ENCODE measurements around the gene MASP1.

MASP1 gene

GRCh38 chr3:187280644-187281043 lies 10.9 kb downstream of the MASP1 start:
- TF ChIP-seq CTCF (IDR thresholded peaks at IDR 0.05; ENCODE audit: insufficient read depth, low read depth, low read length, missing control alignments), result no peak
- no peak for DNase-seq (ENCODE audit: low read depth)
- no peak overlapping the region for H3K4me3 ChIP-seq (ENCODE audit: low read depth, low read length)

- no peak for TF ChIP-seq CTCF (IDR thresholded peaks at IDR 0.05; ENCODE audit: insufficient read depth, low read depth, low read length, missing control alignments)
- H3K4me3 ChIP-seq (ENCODE audit: low read depth, low read length), result no peak overlapping the region
- no peak for DNase-seq (ENCODE audit: low read depth)
Measured at GRCh38 chr3:187277129-187277462, 14.4 kb downstream of the MASP1 start.

- no peak overlapping the region for H3K4me3 ChIP-seq (ENCODE audit: low read depth, low read length)
- no peak for TF ChIP-seq CTCF (IDR thresholded peaks at IDR 0.05; ENCODE audit: insufficient read depth, low read depth, low read length, missing control alignments)
- DNase-seq (ENCODE audit: low read depth), result no peak
Measured at GRCh38 chr3:187276397-187277128, 15.0 kb downstream of the MASP1 start.

GRCh38 chr3:187274977-187275338 lies 16.6 kb downstream of the MASP1 start:
- no peak overlapping the region for H3K4me3 ChIP-seq (ENCODE audit: low read depth, low read length)
- no peak for TF ChIP-seq CTCF (IDR thresholded peaks at IDR 0.05; ENCODE audit: insufficient read depth, low read depth, low read length, missing control alignments)
- no peak for DNase-seq (ENCODE audit: low read depth)

- H3K4me3 ChIP-seq (ENCODE audit: low read depth, low read length), result no peak overlapping the region
- TF ChIP-seq CTCF (IDR thresholded peaks at IDR 0.05; ENCODE audit: insufficient read depth, low read depth, low read length, missing control alignments), result no peak
- DNase-seq (ENCODE audit: low read depth), result no peak
Measured at GRCh38 chr3:187274315-187274976, 17.1 kb downstream of the MASP1 start.

- no peak overlapping the region for H3K4me3 ChIP-seq (ENCODE audit: low read depth, low read length)
- DNase-seq (ENCODE audit: low read depth), result no peak
- TF ChIP-seq CTCF (IDR thresholded peaks at IDR 0.05; ENCODE audit: insufficient read depth, low read depth, low read length, missing control alignments), result no peak
Measured at GRCh38 chr3:187271582-187271981, 20.0 kb downstream of the MASP1 start.

GRCh38 chr3:187269486-187269885 lies 22.1 kb downstream of the MASP1 start:
- no peak for DNase-seq (ENCODE audit: low read depth)
- TF ChIP-seq CTCF (IDR thresholded peaks at IDR 0.05; ENCODE audit: insufficient read depth, low read depth, low read length, missing control alignments), result no peak
- no peak overlapping the region for H3K4me3 ChIP-seq (ENCODE audit: low read depth, low read length)

All from GM12865 (cell line).